IPS DF 4.7 (cell line): ENCODE data around the gene UGGT2.
"Not testable (repeated sequence)": the region's sequence is repeated elsewhere in the genome, so short reads cannot be mapped to it uniquely, and the experiment has no call there.

Experiments
- DNase-seq: peaks from one replicate; pipeline ENCODE4 v3.0.0-alpha.2; 2013; ENCODE audit warnings: low spot score; ENCODE audit errors: extremely low read depth

Gene UGGT2

GRCh38 chr13:96050955-96051354 is 2.2 kb downstream of the UGGT2 start:
- not testable (repeated sequence) for DNase-seq

- DNase-seq: not testable (repeated sequence)
These were observed 6.6 kb downstream of the UGGT2 start for GRCh38 chr13:96046449-96047126.

DNA sequence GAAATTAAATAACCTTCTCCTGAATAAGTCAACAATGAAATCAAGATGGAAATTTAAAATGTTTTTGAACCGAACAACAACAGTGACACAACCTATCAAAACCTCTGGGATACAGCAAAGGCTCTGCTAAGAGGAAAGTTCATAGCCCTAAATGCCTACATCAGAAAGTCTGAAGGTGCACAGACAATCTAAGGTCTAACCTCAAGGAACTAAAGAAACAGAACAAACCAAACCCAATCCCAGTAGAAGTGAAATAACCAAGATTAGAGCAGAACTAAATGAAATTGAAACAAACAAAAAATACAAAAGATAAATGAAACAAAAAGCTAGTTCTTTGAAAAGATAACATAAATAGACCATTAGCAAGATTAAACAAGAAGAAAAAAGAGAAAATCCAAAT is 9.0 kb downstream of the UGGT2 start:
- DNase-seq: no peak

- DNase-seq: no peak
These were observed 11.7 kb downstream of the UGGT2 start for GRCh38 chr13:96041326-96042110.

GRCh38 chr13:96036515-96036914 is 16.7 kb downstream of the UGGT2 start:
- no peak for DNase-seq

- DNase-seq: no peak
These were observed 18.5 kb downstream of the UGGT2 start for GRCh38 chr13:96034662-96035061.

DNA sequence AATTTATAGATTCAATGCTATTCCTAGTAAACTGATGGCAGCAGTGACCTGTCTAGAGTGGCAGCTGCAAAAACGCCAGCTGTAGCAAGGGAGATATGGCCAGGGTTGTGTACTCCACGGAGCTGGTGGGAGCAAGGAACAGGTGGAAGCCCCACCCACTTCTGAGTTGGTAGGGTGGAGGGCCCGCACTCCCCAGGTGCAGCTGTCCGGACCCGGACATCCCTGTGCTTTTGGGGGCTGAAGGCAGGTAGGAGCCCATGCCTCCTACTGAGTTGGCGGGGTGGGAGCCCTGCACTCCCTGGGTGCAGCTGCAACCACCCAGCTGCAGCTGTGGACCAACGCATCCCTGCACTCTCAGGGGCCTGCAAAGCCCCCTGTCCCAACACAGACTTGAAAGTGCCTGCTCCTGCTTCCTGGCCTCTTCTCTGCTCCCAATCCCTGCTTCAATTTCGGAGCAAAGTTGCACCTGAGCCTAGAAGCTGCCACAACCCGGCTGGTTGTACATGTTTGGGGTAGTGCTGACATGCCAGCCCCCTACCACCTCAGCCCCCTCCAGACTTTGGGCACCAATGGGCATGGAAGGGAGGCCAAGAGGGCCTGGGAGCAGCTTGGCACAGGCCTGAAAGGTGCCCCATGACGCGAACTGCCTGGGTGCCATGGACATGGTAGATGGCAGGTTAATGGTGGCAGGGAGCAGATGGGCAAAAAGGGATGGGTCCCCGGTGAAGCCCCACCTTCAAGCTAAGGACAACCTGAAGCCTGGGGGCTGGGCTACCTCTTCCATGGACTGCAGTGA is 19.8 kb downstream of the UGGT2 start:
- DNase-seq: no peak

- DNase-seq: no peak
These were observed 20.5 kb downstream of the UGGT2 start for GRCh38 chr13:96032717-96033116.

DNA sequence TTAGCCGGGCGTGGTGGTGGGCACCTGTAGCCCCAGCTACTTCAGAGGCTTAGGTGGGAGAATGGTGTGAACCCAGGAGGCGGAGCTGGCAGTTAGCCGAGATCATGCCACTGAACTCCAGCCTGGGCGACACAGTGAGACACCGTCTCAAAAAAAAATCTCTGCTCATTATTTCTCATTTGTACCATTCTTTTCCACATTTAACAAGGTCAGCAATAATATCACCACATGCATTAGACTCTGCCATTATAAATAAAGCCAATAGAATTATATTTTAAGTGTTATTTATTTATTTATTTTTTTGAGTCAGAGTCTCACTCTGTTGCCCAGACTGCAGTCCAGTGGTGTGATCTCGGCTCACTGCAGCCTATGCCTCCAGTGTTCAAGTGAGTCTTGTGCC is 24.2 kb downstream of the UGGT2 start:
- no peak for DNase-seq

DNA sequence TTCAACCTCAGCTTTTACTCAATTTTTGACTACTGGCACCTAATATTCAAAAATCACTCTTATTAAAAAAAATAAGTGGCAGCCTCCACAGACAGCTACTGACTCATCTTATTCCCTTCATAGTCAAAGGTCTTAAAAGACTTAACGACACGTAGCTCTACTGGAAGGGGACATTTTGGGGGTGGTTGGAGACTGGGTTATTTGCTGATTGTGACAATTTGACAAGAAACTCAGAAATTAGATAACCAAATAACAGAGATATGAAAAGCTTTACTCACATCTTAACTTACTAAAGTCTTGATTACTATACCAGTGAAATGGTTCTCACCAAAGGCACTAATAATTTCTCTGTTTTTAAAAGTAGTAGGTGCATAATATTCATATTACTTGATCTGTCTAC is 25.7 kb downstream of the UGGT2 start:
- DNase-seq: no peak

DNA sequence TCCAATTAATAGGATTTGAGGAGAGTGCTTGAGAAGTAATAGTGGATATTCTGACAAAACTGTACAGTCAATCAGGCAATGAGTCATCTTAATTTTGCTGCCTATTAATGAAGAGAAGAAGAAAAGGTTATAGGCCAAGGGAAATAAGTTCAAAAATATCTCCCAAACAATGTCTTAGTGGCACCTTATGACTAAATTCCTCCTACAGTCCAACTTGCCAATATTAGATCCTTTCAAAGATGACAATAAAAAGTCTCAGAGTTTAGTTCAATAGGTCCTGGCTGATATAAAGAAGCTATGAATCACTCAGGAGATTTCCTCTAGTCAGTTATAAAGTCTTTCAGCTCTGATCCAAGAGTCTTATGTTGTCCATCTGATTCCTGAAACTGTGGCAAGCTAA is 27.9 kb downstream of the UGGT2 start:
- DNase-seq: no peak

GRCh38 chr13:96020931-96021330 is 32.3 kb downstream of the UGGT2 start:
- no peak for DNase-seq

DNA sequence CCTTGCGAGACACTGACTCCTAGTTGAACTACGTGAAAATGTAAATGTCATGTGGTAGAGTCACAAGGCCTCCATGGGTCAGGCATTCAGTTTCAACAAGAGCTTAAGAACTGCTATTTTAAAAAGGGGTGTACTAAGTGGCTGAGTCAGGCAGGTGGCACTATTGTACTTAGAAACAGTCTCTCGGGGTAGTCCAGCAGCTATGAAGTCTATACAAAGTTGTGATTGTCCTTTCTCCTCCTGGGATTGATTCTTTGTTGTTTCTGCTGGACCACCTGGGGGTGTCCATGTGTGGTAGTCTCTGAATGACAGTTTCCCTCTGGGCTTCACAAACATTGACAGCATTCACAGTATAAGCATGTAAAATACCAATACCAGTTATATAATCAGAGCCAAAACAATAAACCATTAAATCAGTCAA is 33.0 kb downstream of the UGGT2 start:
- no peak for DNase-seq

DNA sequence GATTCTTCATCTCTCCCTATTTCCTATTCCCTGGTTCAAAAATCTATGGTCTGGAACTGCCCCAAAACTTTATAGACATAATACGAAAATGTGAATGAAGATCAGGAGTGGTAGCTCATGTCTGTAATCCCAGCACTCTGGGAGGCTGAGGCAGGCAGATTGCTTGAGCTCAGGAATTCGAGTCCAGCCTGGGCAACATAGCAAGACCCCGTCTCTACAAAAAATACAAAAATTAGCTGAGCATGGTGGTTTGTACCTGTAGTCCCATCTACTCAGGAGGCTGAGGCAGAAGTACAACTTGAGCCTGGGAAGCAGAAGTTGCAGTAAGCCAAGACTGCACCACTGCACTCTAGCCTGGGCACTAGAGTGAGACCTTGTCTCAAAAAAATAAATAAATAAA is 35.1 kb downstream of the UGGT2 start:
- no peak for DNase-seq

DNA sequence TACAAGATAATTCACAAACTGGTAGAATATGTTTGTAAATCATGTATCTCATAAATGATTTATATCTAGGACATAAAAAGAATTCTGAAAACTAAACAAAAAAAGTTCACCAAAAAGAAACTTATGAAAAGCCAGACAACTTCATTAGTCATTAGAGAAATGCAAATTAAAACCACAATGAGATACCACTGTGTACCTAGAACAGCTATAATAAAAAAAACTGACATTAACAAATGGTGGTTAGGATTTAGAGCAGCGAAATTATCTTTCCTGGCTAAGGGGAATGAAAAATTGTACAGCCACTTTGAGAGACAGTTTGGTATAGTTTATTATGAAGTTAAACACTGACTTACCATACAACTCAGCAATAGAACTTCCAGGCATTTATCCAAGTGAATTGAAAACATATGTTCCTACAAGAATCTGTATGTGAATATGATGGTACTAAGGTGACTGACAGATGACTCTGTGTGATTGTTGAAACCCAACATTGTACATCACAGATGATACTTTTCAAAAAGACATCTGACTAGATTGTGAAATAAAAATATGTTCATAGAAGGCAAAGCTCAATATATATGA is 41.8 kb downstream of the UGGT2 start:
- DNase-seq: no peak

- DNase-seq: no peak
These were observed 49.9 kb downstream of the UGGT2 start for GRCh38 chr13:96003304-96003703.

GRCh38 chr13:96002322-96003131 is 50.7 kb downstream of the UGGT2 start:
- DNase-seq: no peak

DNA sequence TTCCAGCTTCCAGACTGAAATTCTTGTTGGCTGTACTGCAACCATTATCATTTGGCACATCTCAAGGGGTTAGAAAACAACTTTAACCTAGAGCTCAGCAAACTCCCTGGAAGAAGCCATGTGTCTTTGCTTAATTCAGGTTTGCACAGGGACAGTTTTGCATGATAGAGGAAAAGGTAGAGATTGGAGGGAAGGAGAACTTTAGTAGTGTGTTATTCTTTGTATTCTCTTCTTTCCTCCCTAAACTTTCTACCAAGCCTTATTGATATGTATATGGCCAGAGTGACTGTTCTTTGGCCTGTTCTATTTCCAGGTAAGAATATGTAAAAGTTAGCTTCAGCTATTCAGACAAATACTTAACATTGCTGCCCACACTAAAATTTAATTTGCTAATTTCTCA is 53.1 kb downstream of the UGGT2 start:
- DNase-seq: no peak

GRCh38 chr13:95987841-95988240 is 65.4 kb downstream of the UGGT2 start:
- DNase-seq: no peak

DNA sequence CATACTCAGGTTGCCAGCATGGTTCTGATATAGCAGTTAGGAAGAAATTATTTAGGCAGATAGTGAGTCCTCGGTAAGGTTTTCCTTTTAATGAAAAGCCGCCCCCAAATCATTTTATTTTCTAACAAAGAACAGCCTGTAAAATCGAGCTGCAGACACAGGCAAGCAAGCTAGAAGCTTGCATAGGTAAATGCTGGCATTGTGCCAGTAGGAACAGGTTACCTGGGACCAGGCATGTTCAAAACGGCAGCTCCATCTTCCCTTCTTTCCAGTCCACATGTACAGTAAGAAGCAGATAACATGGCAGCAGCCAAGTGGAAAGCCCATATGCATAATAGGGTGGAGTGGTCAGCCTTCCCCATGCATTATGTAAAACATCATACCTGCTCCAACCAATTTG is 71.1 kb downstream of the UGGT2 start:
- DNase-seq: no peak

DNA sequence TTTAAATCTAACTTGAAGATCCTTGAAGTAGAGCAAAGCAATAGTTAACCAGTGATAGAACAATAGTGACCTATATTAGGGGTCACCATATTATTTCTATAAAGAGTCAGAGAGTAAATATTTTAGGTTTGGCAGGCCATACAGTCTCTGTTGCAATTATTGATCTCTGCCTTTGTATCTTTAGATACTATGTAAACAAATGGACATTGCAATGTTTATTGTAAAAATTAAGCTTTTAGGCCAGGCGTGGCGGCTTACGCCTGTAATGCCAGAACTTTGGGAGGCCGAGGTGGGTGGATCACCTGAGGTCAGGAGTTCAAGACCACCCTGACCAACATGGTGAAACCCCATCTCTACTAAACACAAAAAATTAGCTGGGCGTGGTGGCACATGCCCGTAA is 80.5 kb downstream of the UGGT2 start:
- not testable (repeated sequence) for DNase-seq
